ENCODE data around the gene ELANE.
"Not testable (repeated sequence)": the region's sequence is repeated elsewhere in the genome, so short reads cannot be mapped to it uniquely, and the experiment has no call there.

Gene ELANE

DNA sequence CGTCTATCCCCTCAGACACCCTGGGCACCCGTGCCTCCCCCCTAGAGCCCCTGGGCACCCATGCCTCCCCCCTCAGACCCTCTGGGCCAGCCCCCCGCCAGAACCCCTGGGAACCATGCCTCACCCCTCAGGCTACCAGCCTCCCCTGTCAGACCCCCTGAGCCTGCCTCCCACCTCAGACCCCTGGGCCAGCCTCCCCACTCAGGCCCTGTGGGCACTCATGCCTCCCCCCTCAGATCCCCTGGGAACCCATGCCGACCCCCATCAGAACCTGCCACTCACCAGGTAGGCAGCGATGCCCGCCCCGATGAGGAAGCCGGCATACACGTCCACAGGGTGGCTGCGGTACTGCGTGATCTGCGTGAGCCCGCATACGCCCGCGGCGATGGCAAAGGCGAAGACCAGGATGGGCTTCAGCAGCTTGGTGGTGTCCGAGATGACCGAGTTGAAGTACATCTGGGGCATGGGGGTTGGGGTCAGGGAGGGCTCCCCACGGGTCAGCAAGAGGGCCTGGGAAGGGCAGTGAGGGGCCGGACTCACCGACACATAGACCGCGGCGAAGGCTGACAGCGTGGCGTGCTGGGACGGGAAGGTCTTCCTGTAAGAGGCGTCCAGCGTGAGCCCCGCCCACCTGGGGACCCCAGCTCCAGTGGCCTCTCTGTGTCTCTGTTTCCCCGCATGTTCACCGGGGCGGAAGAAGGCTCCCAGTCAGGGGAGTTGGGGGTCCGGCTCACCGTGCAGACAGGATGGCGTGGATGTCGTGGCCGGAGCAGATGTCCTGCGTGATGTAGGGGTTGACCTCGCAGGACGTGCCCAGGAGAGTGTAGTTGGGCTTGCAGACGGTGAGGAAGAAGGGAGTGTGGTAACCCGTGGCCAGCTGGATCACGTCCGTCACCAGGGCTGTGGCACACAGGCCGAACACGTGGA is 37.7 kb upstream of the ELANE start:
- DNase-seq = no peak

GRCh38 chr19:815079-815774 is 36.9 kb upstream of the ELANE start:
- DNase-seq = no peak

DNA sequence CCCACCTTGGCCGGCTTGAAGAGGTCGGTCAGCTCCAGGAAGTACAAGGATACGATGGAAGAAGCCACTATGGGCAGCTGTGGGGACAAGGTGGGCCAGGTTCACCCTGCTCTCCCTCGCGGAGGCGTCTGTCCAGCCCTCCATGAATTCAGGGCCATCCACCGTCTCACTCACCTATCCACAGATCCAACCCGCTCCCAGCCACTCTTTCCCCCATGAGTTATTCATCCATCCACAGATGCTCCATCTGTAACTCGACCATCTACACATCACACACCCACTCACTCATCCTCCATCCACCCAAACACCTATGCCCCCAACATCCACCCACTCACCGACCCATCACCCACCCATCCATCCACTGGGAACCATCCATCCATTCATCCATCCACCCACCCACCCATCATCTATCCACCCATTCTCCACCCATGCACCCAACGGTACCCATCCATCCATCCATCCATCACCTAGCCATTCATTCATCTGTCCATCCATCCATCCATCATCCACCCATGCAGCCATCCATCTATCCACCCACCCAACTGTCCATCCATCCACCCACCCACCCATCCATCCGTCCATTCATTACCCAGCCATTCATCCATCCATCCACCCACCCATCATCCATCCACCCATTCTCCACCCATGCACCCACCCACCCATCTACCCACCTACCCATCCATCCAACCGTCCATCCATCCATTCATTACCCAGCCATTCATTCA is 36.2 kb upstream of the ELANE start:
- no peak for DNase-seq

- no peak for DNase-seq
Observed at GRCh38 chr19:816500-816857, 35.6 kb upstream of the ELANE start.

DNA sequence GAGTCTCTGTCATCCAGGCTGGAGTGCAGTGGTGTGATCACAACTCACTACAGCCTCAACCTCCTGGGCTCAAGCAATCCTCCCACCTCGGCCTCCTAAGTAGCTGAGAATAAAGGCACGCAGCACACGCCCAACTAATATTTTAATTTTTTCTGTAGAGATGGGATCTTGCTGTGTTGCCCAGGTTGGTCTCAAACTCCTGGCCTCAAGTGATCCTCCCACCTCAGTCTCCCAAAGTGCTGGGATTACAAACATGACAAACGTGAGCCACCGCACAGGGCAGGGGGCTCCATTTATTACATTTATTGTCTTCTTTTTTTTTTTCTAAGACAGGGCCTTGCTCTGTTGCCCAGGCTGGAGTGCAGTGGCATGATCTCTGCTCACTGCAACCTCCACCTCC is 31.9 kb upstream of the ELANE start:
- not testable (repeated sequence) for DNase-seq

GRCh38 chr19:821231-821824 is 30.8 kb upstream of the ELANE start:
- DNase-seq = no peak

GRCh38 chr19:821825-822503 is 30.1 kb upstream of the ELANE start, which contains the start of gene PLPPR3:
TSS of gene PLPPR3 (minus strand) at chr19:821955. CDS start at chr19:821559, 396 bp downstream.
- no peak for DNase-seq

DNA sequence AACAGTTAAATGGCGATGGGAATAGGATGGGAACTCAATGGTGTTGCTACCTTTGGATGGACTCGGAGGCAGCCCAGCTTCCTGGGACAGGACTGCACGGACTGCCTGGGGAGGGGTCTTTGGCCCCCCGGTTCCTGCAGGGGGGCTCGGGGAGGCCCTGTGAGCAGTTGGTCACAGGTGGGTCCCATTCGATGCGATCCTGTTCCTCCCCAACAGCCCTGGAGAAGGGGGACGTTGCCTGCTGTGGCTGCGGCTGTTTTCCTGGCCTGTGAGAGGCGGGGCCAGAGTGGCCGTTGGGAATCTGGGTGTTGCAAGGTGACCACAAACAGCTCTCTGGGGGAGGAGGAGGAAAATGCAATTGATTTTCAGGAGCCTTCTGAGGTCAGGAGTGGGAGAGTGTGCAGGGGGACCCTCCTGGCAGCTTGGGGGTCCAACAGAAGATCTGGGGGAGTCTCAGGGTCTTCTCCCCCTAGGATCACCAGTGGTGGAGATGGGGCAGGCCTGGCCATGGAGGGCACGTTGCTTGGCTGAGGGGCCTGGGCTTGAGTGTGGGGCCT is 28.5 kb upstream of the ELANE start:
- DNase-seq = no peak

DNA sequence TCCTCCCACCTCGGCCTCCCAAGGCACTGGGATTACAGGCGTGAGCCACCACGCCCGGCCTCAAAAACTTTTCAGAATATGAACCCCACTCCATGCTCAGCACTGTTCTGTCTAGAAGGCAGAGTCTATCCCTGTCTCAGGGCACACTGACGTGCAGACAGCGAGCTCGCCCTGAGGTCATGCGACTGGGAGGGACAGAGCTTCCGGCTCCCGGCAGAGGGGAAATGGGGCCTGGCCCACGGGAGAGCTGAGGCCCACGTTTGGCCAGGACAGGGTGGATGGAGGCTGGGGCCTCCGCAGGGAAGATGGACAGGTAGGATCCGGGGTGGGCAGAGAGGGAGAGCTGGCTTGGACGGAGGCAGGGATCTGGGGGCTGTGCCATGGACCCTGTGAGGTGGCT is 27.2 kb upstream of the ELANE start:
- no peak for DNase-seq

- no peak for DNase-seq
Observed at GRCh38 chr19:825897-826644, 26.0 kb upstream of the ELANE start.

GRCh38 chr19:827314-827709 is 24.8 kb upstream of the ELANE start:
- no peak for DNase-seq

- no peak for DNase-seq
Observed at GRCh38 chr19:827710-828321, 24.3 kb upstream of the ELANE start, which contains the start of gene AZU1. TSS of gene AZU1 (plus strand) at chr19:827837. CDS start at chr19:827847, 10 bp downstream.

DNA sequence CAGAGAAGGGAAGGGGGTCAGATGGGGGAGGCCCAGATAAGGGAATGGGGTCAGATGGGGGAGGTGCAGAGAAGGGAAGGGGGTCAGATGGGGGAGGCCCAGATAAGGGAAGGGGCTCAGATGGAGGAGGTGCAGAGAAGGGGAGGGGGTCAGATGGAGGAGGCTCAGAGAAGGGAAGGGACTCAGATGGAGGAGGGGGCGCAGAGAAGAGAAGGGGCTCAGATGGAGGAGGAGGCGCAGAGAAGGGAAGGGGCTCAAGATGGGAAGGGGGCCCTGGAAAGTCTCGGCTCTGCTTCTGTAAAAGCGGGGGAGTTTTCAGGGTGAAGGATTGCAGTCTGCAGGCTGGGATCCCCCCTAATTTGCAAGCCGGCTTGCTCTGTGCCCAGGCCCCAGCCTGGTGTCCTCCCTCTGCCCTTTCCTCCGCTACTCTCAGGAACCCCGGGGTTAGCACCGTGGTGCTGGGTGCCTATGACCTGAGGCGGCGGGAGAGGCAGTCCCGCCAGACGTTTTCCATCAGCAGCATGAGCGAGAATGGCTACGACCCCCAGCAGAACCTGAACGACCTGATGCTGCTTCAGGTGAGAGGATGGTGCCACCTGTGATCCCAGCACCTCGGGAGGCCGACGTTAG is 22.9 kb upstream of the ELANE start:
- no peak for DNase-seq

GRCh38 chr19:831407-832369 is 20.4 kb upstream of the ELANE start:
- DNase-seq = no peak

GRCh38 chr19:834216-834615 is 17.9 kb upstream of the ELANE start:
- DNase-seq = no peak

DNA sequence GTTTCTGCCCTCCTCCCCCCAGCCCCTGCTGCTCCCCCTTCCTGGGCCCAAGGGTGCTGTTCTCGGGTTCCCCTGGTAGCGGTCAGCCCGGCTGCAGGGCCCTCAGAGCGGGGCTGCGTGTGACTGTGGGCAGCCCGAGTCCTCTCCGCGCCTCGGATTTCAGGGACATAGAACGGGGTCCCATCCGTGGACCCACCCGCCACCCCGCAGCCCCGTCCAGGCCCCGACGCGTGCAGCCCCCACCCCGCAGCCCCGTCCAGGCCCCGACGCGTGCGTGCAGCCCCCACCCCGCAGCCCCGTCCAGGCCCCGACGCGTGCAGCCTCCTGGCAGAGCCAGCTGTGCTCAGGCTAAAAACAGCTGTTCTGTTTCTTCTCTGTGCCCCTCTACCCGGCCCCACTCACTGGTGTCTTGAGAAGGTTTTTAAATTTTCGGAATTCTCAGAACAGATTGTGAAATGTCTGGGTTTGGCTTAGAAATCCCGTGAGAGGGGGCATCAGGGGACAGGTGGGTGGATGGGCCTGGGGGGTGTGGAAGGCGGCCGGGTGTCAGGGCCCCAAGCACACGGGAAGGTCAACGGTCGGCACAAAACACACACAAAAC is 16.8 kb upstream of the ELANE start:
- no peak for DNase-seq

DNA sequence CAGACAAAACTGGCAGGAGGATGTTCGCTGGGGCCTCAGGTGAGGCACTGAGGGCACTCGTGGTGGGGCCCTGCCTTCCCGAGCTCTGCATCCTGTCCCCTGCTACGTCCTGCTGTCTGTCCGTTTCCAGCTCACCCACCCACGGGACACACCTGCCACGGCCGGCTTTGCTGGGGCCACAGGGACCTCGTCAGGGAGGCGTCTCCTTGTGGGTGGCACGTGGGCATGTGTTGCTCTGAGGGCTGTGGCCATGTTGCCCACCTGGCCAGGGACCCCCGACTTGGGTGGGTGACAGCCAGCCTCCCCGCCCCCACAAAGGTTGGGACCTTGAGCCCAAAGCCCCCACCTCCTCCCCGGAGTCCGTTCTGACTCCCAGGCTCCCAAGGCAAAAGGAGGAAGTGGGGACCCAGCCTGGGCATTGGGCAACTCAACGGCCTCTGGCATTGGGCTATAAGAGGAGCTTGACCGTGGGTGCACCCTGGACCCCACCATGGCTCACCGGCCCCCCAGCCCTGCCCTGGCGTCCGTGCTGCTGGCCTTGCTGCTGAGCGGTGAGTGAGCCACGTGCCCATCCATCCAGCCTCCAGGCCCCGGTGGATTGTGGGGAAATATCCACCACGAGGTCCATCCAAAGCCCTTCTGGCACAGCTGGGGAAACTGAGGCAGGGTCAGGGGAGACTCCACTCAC is 11.4 kb upstream of the ELANE start, which contains the start of gene PRTN3:
Gene PRTN3 (plus strand): TSS at position 481 of the 688 bp plus-strand sequence. CDS start 10 bp downstream, at position 491.
- no peak for DNase-seq

DNA sequence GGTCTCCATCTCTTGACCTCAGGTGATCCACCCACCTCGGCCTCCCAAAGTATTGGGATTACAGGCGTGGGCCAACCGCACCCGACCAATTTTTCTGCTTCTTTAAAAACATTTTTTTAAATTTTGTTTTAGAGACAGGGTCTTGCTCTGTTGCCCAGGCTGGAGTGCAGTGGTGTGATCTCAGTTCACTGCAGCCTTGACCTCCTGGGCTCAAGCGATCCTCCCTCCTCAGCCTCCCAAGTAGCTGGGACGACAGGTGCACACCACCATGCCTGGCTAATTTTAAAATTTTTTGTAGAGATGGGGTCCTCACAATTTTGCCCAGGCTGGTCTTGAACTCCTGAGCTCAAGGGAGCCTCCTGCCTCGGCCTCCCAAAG is 9.3 kb upstream of the ELANE start:
- not testable (repeated sequence) for DNase-seq

All from activated CD4-positive, alpha-beta T cell treated with anti-CD3 and anti-CD28 coated beads, Interleukin-2, amount 50 U/mL, for 4 hours (primary cell).